ENCODE results near the gene FARS2.

The FARS2 gene

GRCh38 chr6:5570641-5571040 is 309.3 kb downstream of the FARS2 start:
- DNase-seq: no peak
- in situ Hi-C loops (cut with MboI; ENCODE audit: low pct_unique_long_range_greater_than_20kb, low sequenced_read_pairs): no loop called here

GRCh38 chr6:5580736-5581581 is 319.6 kb downstream of the FARS2 start:
- DNase-seq: no peak
- in situ Hi-C loops (cut with MboI; ENCODE audit: low pct_unique_long_range_greater_than_20kb, low sequenced_read_pairs): no loop called here

GRCh38 chr6:5582762-5583161 is 321.4 kb downstream of the FARS2 start:
- no peak for DNase-seq
- in situ Hi-C loops (cut with MboI; ENCODE audit: low pct_unique_long_range_greater_than_20kb, low sequenced_read_pairs): no loop called here

- in situ Hi-C loops (cut with MboI; ENCODE audit: low pct_unique_long_range_greater_than_20kb, low sequenced_read_pairs): no loop called here
- DNase-seq: no peak
Measured at GRCh38 chr6:5583528-5583927, 322.2 kb downstream of the FARS2 start.

- in situ Hi-C loops (cut with MboI; ENCODE audit: low pct_unique_long_range_greater_than_20kb, low sequenced_read_pairs): no loop called here
- no peak for DNase-seq
Measured at GRCh38 chr6:5584078-5584482, 322.8 kb downstream of the FARS2 start.

GRCh38 chr6:5587648-5588047 is 326.3 kb downstream of the FARS2 start:
- in situ Hi-C loops (cut with MboI; ENCODE audit: low pct_unique_long_range_greater_than_20kb, low sequenced_read_pairs): no loop called here
- DNase-seq: no peak

GRCh38 chr6:5589422-5590141 is 328.3 kb downstream of the FARS2 start:
- DNase-seq: no peak
- in situ Hi-C loops (cut with MboI; ENCODE audit: low pct_unique_long_range_greater_than_20kb, low sequenced_read_pairs): no loop called here

GRCh38 chr6:5590187-5590586 is 328.9 kb downstream of the FARS2 start:
- in situ Hi-C loops (cut with MboI; ENCODE audit: low pct_unique_long_range_greater_than_20kb, low sequenced_read_pairs): no loop called here
- no peak for DNase-seq

- in situ Hi-C loops (cut with MboI; ENCODE audit: low pct_unique_long_range_greater_than_20kb, low sequenced_read_pairs): no loop called here
- DNase-seq: no peak
Measured at GRCh38 chr6:5592886-5593519, 331.7 kb downstream of the FARS2 start.

GRCh38 chr6:5595184-5595583 is 333.9 kb downstream of the FARS2 start:
- in situ Hi-C loops (cut with MboI; ENCODE audit: low pct_unique_long_range_greater_than_20kb, low sequenced_read_pairs): no loop called here
- no peak for DNase-seq

GRCh38 chr6:5597413-5597812 is 336.1 kb downstream of the FARS2 start:
- in situ Hi-C loops (cut with MboI; ENCODE audit: low pct_unique_long_range_greater_than_20kb, low sequenced_read_pairs): no loop called here
- no peak for DNase-seq

GRCh38 chr6:5598123-5598522 is 336.8 kb downstream of the FARS2 start:
- in situ Hi-C loops (cut with MboI; ENCODE audit: low pct_unique_long_range_greater_than_20kb, low sequenced_read_pairs): no loop called here
- DNase-seq: no peak

GRCh38 chr6:5599127-5599526 is 337.8 kb downstream of the FARS2 start:
- in situ Hi-C loops (cut with MboI; ENCODE audit: low pct_unique_long_range_greater_than_20kb, low sequenced_read_pairs): no loop called here

GRCh38 chr6:5605937-5606336 is 344.6 kb downstream of the FARS2 start:
- in situ Hi-C loops (cut with MboI; ENCODE audit: low pct_unique_long_range_greater_than_20kb, low sequenced_read_pairs): no loop called here

More at GRCh38 chr6:5599127-5599526, 337.8 kb downstream of the FARS2 start:
- no peak for DNase-seq

GRCh38 chr6:5606546-5606945 is 345.2 kb downstream of the FARS2 start:
- in situ Hi-C loops (cut with MboI; ENCODE audit: low pct_unique_long_range_greater_than_20kb, low sequenced_read_pairs): no loop called here
- no peak for DNase-seq

More at GRCh38 chr6:5605937-5606336, 344.6 kb downstream of the FARS2 start:
- DNase-seq: no peak

- in situ Hi-C loops (cut with MboI; ENCODE audit: low pct_unique_long_range_greater_than_20kb, low sequenced_read_pairs): no loop called here
- DNase-seq: no peak
Measured at GRCh38 chr6:5610640-5611039, 349.3 kb downstream of the FARS2 start.

- no peak for DNase-seq
- in situ Hi-C loops (cut with MboI; ENCODE audit: low pct_unique_long_range_greater_than_20kb, low sequenced_read_pairs): no loop called here
Measured at GRCh38 chr6:5617179-5617578, 355.9 kb downstream of the FARS2 start.

GRCh38 chr6:5619249-5619648 is 357.9 kb downstream of the FARS2 start:
- DNase-seq: no peak
- in situ Hi-C loops (cut with MboI; ENCODE audit: low pct_unique_long_range_greater_than_20kb, low sequenced_read_pairs): no loop called here

- in situ Hi-C loops (cut with MboI; ENCODE audit: low pct_unique_long_range_greater_than_20kb, low sequenced_read_pairs): no loop called here
- no peak for DNase-seq
Measured at GRCh38 chr6:5622276-5623005, 361.1 kb downstream of the FARS2 start.
